Measurements from ENCODE around the gene TEX13D.
A peak's percentile ranks its signal among the peaks of the same experiment; 100 is the strongest.

The TEX13D gene

DNA sequence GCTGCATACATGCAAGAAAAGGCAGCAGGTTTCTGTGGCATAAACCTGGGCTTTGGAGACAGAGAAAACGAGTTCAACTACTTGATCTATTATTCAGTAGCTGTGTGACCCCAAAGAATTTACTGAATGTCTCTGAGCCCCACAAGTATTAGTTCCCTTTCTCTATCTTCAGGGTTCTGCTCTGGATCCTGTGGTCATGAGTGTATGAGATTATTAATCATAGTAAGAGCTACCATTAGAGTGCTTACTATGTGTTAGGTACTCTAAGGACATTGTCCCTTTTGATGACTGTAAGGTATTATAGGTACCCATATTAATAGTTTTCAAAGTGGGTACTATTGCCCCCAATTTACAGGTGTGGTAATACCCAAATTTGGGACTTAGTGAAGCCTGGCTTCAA, 5.5 kb downstream of the TEX13D start:
- H2AK5ac ChIP-seq (ENCODE audit: low read length), result no peak overlapping the region
- H3K18ac ChIP-seq (ENCODE audit: low read length), result no peak overlapping the region
- H3K4me1 ChIP-seq (ENCODE audit: control insufficient read depth, low read depth, low read length), result no peaks in the 10 kb centered on the region
- H2BK15ac ChIP-seq (replicated peaks; ENCODE audit: low read depth), result no peak overlapping the region
- WGBS (ENCODE audit: extremely low coverage, insufficient coverage, low lambda C conversion rate), result no CpG with 5 or more reads among the region's 1 CpG
- no peaks in the 10 kb centered on the region for H3K27me3 ChIP-seq (ENCODE audit: insufficient read depth, low read length, poor library complexity)
- H3K23ac ChIP-seq (ENCODE audit: low read length), result no peak overlapping the region
- no peak overlapping the region for H3K27ac ChIP-seq (ENCODE audit: low read depth, low read length)
- H2BK120ac ChIP-seq (ENCODE audit: low read depth, low read length), result no peak overlapping the region
- no peak overlapping the region for H4K5ac ChIP-seq (ENCODE audit: low read length)
- no peak overlapping the region for H2BK5ac ChIP-seq (ENCODE audit: low read length)
- H3K56ac ChIP-seq (ENCODE audit: low read length), result no peak overlapping the region
- H3K79me1 ChIP-seq (ENCODE audit: low read length), result no peaks in the 10 kb centered on the region
- H3K36me3 ChIP-seq (ENCODE audit: control insufficient read depth, insufficient read depth, low read length), result no peaks in the 10 kb centered on the region
- H3K79me2 ChIP-seq (ENCODE audit: control insufficient read depth, insufficient read depth, low read length), result no peaks in the 10 kb centered on the region
- H4K8ac ChIP-seq (ENCODE audit: low read depth, low read length), result no peak overlapping the region
- H3K4ac ChIP-seq (ENCODE audit: low read depth, low read length), result no peak overlapping the region
- H3K9ac ChIP-seq (ENCODE audit: low read length), result no peak overlapping the region
- H3K4me3 ChIP-seq (ENCODE audit: low read length), result no peak overlapping the region
- no peak overlapping the region for H3K4me2 ChIP-seq (ENCODE audit: low read length)
- DNase-seq, result no peak

DNA sequence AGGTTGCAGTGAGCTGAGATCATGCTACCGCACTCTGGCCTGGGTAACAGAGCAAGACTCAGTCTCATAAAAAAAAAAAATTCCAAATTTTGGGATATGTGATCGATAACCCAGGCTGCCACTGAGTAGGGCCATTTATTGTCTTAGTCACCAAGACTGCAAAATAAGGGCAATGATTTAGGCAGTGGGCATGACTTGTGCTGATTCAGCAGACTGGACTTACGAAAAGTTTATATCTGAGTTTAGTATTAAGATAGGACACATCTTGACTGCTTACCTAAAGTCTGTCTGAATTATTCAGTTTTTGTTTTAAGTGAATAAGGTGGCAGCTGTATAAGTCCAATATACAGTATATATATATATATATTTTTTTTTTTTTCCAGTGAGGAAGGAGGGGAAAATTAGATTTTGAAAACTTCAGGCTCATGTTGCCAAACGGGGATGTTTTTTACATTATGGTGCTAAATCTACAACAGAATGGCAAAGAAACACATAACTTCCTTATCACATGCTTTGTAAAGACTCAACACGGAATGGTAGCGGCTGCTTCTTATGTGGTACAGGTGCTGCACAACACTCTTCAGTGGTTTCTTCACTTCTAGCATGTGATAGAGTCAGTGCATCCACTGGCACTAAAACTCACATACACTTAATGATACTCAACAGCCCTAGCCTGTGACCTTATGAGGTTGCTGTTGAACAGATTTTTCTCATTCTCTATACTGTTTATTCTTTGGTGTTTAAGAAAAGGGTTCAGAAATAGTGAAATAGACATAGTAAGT, 6.5 kb downstream of the TEX13D start:
- no peaks in the 10 kb centered on the region for H3K27me3 ChIP-seq (ENCODE audit: insufficient read depth, low read length, poor library complexity)
- no peak overlapping the region for H4K8ac ChIP-seq (ENCODE audit: low read depth, low read length)
- no peak overlapping the region for H3K4ac ChIP-seq (ENCODE audit: low read depth, low read length)
- no peaks in the 10 kb centered on the region for H3K36me3 ChIP-seq (ENCODE audit: control insufficient read depth, insufficient read depth, low read length)
- no peak overlapping the region for H3K4me2 ChIP-seq (ENCODE audit: low read length)
- no CpG with 5 or more reads among the region's 6 CpGs for WGBS (ENCODE audit: extremely low coverage, insufficient coverage, low lambda C conversion rate)
- H2BK15ac ChIP-seq (replicated peaks; ENCODE audit: low read depth), result no peak overlapping the region
- H3K79me2 ChIP-seq (ENCODE audit: control insufficient read depth, insufficient read depth, low read length), result no peaks in the 10 kb centered on the region
- no peak overlapping the region for H3K23ac ChIP-seq (ENCODE audit: low read length)
- no peak overlapping the region for H3K56ac ChIP-seq (ENCODE audit: low read length)
- no peak overlapping the region for H2BK120ac ChIP-seq (ENCODE audit: low read depth, low read length)
- no peak overlapping the region for H3K18ac ChIP-seq (ENCODE audit: low read length)
- H3K9ac ChIP-seq (ENCODE audit: low read length), result no peak overlapping the region
- no peak overlapping the region for H4K5ac ChIP-seq (ENCODE audit: low read length)
- H2AK5ac ChIP-seq (ENCODE audit: low read length), result no peak overlapping the region
- H3K4me1 ChIP-seq (ENCODE audit: control insufficient read depth, low read depth, low read length), result no peaks in the 10 kb centered on the region
- H2BK5ac ChIP-seq (ENCODE audit: low read length), result no peak overlapping the region
- no peak overlapping the region for H3K4me3 ChIP-seq (ENCODE audit: low read length)
- no peak for DNase-seq
- no peaks in the 10 kb centered on the region for H3K79me1 ChIP-seq (ENCODE audit: low read length)
- no peak overlapping the region for H3K27ac ChIP-seq (ENCODE audit: low read depth, low read length)

DNA sequence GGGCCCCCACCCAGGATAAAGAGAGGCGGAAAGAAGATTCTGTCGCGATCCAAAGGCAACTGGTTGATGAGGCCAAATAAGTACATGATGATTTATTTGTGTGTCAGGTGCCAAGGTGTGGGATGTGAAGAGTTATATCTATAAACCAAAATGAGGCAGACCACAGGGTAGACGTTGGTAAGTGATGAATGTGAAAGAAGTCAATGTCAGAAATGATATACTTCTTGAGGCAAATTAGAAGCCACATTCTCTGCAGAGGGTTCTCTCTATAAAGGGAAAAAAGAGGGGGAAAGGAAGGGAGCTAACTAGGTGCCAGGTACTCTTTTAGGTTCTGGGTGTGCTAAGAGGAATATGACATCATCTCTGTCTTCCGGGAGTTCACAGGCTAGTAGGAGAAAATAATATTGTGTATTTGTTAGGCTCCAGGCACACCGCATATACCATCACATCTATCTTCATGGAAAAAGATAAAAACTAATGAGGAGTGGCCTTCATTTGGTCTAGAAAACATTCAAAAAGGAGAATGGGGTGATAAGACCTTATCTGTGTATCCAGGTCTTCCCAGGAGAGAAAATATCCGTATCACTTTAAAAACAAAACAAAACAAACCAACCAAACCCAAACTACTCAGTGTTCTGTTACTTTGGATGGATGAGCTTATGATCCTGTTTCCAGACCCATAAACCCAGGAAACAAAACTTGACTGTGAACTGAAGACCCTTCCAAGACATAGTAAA, 9.1 kb downstream of the TEX13D start:
- no peak overlapping the region for H3K9ac ChIP-seq (ENCODE audit: low read length)

DNA sequence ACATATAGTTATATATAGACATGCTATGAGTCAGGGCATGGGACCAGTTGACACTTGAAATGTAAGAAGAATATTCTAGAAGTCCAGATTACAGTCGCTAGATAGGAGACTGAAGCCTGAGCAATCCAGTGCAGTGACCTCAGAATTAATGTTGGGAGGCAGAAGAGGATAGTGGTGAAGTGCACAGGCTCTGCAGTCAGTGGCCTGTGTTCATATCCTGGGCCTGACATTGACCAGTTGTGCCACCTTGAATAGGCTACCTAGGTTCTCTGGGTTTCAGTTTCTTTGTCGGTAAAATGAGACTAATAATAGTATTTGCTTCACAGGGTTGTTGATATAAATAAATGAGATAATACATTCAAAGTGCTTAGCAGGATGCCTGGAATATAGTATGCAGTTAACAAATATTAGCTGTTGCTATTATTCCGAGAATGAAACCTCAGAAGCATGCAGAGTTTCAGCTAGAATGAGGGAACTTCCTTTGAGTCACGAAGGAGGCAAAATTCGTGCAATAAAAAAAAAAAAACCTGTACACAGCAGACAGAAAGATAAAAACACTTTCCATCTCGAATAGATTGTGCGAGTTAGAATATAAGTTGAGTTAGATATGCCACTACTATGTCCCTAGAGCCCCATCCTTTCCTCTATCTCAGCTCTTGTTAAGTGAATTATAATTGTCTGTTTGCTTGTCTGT, 9.9 kb downstream of the TEX13D start:
- WGBS (ENCODE audit: extremely low coverage, insufficient coverage, low lambda C conversion rate), result no CpG with 5 or more reads among the region's 7 CpGs
- Histone ChIP-seq H2BK120ac (ENCODE audit: low read depth, low read length) (no peak overlapping the region), H3K27me3 (ENCODE audit: insufficient read depth, low read length, poor library complexity) (no peaks in the 10 kb centered on the region), H2BK15ac (replicated peaks; ENCODE audit: low read depth) (no peak overlapping the region), H3K36me3 (ENCODE audit: control insufficient read depth, insufficient read depth, low read length) (no peaks in the 10 kb centered on the region), H4K8ac (ENCODE audit: low read depth, low read length) (no peak overlapping the region), H3K4me2 (ENCODE audit: low read length) (no peak overlapping the region), H3K18ac (ENCODE audit: low read length) (no peak overlapping the region), H4K5ac (ENCODE audit: low read length) (no peak overlapping the region), H2BK5ac (ENCODE audit: low read length) (no peak overlapping the region), H3K23ac (ENCODE audit: low read length) (no peak overlapping the region), H3K4me1 (ENCODE audit: control insufficient read depth, low read depth, low read length) (no peaks in the 10 kb centered on the region), H3K9ac (ENCODE audit: low read length) (no peak overlapping the region), H3K4me3 (ENCODE audit: low read length) (no peak overlapping the region), H2AK5ac (ENCODE audit: low read length) (no peak overlapping the region), H3K56ac (ENCODE audit: low read length) (no peak overlapping the region), H3K4ac (ENCODE audit: low read depth, low read length) (no peak overlapping the region), H3K79me2 (ENCODE audit: control insufficient read depth, insufficient read depth, low read length) (no peaks in the 10 kb centered on the region), H3K27ac (ENCODE audit: low read depth, low read length) (no peak overlapping the region), H3K79me1 (ENCODE audit: low read length) (no peaks in the 10 kb centered on the region)
- DNase-seq, result no peak

More for the DNA sequence above, 9.1 kb downstream of the TEX13D start:
- WGBS (ENCODE audit: extremely low coverage, insufficient coverage, low lambda C conversion rate), result no CpG with 5 or more reads among the region's 7 CpGs
- Histone ChIP-seq H3K27ac (ENCODE audit: low read depth, low read length) (no peak overlapping the region), H3K4ac (ENCODE audit: low read depth, low read length) (no peak overlapping the region), H3K79me1 (ENCODE audit: low read length) (no peaks in the 10 kb centered on the region), H3K56ac (ENCODE audit: low read length) (no peak overlapping the region), H3K27me3 (ENCODE audit: insufficient read depth, low read length, poor library complexity) (no peaks in the 10 kb centered on the region), H2BK120ac (ENCODE audit: low read depth, low read length) (no peak overlapping the region), H2BK5ac (ENCODE audit: low read length) (no peak overlapping the region), H3K18ac (ENCODE audit: low read length) (no peak overlapping the region), H2AK5ac (ENCODE audit: low read length) (no peak overlapping the region), H3K4me2 (ENCODE audit: low read length) (no peak overlapping the region), H3K4me3 (ENCODE audit: low read length) (no peak overlapping the region), H3K36me3 (ENCODE audit: control insufficient read depth, insufficient read depth, low read length) (no peaks in the 10 kb centered on the region), H4K5ac (ENCODE audit: low read length) (no peak overlapping the region), H2BK15ac (replicated peaks; ENCODE audit: low read depth) (no peak overlapping the region), H3K79me2 (ENCODE audit: control insufficient read depth, insufficient read depth, low read length) (no peaks in the 10 kb centered on the region), H4K8ac (ENCODE audit: low read depth, low read length) (no peak overlapping the region), H3K23ac (ENCODE audit: low read length) (no peak overlapping the region), H3K4me1 (ENCODE audit: control insufficient read depth, low read depth, low read length) (no peaks in the 10 kb centered on the region)
- no peak for DNase-seq

DNA sequence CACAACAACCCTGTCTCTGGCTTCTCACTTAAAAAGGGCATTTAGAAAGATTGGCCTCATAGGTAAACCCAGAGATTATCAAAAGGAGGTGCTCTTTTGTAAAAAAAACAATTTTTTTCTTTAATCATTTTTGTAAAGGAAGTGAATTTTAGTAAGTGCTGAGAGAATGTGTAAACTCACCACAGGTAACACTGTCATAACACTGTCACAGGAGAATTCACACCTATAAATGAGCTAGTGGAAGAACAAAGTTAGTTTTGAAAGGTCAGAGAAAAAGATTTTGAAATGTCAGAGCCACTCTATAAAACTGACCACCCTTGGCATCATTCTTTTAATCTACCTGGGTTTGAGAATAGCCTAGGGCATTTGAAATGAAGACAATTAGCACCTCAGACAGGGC, 10.6 kb downstream of the TEX13D start:
- H3K79me1 ChIP-seq (ENCODE audit: low read length), result no peaks in the 10 kb centered on the region
- no peak overlapping the region for H3K4me2 ChIP-seq (ENCODE audit: low read length)

More for the DNA sequence above, 10.6 kb downstream of the TEX13D start:
- no peak overlapping the region for H2AK5ac ChIP-seq (ENCODE audit: low read length)
- no peak overlapping the region for H3K4ac ChIP-seq (ENCODE audit: low read depth, low read length)
- H4K5ac ChIP-seq (ENCODE audit: low read length), result no peak overlapping the region
- no peak overlapping the region for H3K27ac ChIP-seq (ENCODE audit: low read depth, low read length)
- H4K8ac ChIP-seq (ENCODE audit: low read depth, low read length), result no peak overlapping the region
- no peaks in the 10 kb centered on the region for H3K79me2 ChIP-seq (ENCODE audit: control insufficient read depth, insufficient read depth, low read length)
- H3K4me3 ChIP-seq (ENCODE audit: low read length), result no peak overlapping the region
- no peak overlapping the region for H3K18ac ChIP-seq (ENCODE audit: low read length)
- H3K23ac ChIP-seq (ENCODE audit: low read length), result no peak overlapping the region
- H3K36me3 ChIP-seq (ENCODE audit: control insufficient read depth, insufficient read depth, low read length), result no peaks in the 10 kb centered on the region
- no peaks in the 10 kb centered on the region for H3K4me1 ChIP-seq (ENCODE audit: control insufficient read depth, low read depth, low read length)
- H2BK15ac ChIP-seq (replicated peaks; ENCODE audit: low read depth), result no peak overlapping the region
- no peaks in the 10 kb centered on the region for H3K27me3 ChIP-seq (ENCODE audit: insufficient read depth, low read length, poor library complexity)
- peak; percentile 8 for DNase-seq
- H3K56ac ChIP-seq (ENCODE audit: low read length), result no peak overlapping the region
- H2BK5ac ChIP-seq (ENCODE audit: low read length), result no peak overlapping the region
- no peak overlapping the region for H2BK120ac ChIP-seq (ENCODE audit: low read depth, low read length)
- H3K9ac ChIP-seq (ENCODE audit: low read length), result no peak overlapping the region

All from mesendoderm (in vitro differentiated cells).